HG03066 (cell line): ENCODE measurements around the gene TRPM4.
"Not testable (repeated sequence)": the region's sequence is repeated elsewhere in the genome, so short reads cannot be mapped to it uniquely, and the experiment has no call there.

Experiments
- ATAC-seq: cut with Tn5 transposase; IDR thresholded peaks from one replicate; pipeline ENCODE4 v1.9.1; 2021; ENCODE audit warnings: low read depth; ENCODE audit not compliant: unreplicated experiment

Gene TRPM4

DNA sequence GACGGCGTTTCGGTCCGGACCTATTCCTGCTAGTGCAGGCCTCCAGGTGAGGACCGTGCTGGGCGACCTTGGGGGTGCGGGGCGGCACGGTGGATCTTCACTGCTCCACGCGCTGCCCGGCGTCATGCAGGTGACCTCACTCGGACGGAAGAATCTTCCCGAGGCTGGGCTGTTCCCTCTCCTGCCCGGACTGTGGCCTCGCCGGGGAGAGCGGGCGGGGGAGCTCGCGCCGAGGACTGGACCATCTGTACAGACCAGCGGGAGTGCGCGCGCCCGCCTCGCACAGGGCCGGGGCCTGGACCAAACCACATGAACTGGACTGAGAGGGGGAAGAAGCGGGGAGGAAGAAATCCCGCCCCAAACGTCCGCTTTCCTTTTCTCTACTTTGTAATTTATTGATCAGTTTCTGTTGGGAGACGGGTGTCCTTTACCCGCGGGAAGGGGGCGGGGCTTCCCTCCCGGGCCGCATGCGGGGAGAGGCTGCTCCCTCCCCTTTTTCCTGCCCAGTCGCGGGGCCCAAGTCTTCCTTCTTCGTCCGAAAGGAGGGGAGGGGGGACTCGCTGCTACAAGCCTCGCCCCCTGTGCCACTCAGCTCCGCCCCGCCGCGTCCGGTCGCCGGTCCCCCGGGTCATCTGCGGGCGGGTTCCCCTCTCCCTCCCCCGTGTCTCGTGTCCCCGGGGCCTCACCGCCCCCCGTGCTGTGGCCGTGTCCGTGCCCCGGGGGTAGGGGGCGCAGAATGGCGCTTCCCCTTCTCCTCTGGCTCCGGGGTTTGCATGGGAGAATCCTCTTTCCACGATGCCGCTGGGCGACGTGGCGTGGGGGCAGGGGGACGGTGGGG, 7.3 kb upstream of the TRPM4 start:
- no peak for ATAC-seq

DNA sequence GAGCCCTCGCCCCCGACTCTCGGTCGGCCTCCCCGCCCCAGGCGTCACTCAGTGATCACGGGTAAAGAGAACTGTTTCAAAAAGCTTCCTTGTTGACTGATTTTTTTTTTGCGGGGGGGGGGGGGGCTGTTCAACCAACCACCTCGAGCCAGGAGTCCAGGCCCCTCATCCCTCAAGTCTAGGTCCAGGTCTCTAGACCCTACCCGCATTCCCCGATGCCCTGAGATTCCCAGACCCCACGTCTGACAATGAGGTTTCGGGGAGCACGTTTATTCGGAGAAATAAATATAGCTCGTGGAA, 6.7 kb upstream of the TRPM4 start:
- no peak for ATAC-seq

DNA sequence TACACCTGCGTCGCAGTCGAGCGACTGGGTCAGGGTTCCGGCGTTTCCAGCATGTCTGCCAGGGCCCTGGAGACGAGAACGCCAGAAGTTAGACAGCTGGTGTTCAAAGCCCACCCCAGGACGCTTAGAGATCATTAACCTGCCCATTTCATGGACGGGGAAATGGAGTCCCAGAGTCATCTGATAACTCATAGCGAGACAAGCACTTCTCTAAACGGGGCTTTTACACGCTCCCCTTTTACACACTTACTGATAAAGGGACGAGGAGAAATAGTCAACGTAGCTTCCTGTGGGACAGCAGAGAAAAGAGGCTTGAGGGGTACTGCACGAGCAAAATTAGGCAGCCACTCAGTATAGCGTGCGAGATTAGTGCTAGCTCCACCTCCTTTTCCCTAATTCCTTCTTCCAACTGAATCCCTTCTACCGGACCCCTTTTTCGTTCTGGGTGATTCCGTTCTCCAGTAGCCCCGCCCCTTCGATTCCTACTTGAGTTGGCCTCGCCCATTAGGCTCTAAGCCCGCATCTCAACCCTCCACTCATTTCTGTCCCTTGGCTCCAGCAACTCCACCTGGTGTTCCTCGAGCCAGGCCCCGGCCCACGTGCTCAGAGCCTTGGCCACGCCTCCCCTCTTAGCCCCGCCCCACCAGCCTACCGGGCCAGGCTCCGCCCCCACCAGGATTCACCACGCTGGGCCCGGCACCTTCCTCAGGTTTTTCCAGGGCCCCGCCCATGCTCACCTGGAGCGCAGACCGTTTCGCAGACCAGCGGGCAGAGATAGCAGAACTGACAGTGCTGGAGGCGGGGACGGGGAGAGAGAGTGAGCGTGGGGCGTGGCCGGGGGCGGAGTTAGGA, 6.1 kb upstream of the TRPM4 start:
- ATAC-seq = no peak

DNA sequence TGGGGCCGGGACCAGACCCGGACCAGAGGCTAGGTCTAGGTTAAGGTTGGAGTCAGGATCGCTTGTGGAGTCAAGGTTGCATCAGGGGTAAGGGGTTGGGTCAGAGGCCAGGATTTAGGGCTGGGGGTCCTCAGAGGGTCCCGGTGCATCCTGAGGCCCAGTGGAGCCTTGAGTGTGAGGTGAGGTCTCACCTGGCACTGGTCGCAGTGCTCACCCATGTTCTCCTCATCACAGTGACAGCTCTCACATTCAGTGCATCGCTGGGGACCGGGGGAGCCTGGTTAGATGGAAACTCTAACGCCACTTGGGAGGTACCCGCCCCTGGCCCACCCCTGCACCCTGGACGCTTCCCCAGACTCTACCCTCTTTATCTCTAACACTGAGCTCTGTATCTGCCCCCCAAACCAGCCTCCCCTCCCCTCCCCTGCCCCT, 5.5 kb upstream of the TRPM4 start:
- no peak for ATAC-seq

DNA sequence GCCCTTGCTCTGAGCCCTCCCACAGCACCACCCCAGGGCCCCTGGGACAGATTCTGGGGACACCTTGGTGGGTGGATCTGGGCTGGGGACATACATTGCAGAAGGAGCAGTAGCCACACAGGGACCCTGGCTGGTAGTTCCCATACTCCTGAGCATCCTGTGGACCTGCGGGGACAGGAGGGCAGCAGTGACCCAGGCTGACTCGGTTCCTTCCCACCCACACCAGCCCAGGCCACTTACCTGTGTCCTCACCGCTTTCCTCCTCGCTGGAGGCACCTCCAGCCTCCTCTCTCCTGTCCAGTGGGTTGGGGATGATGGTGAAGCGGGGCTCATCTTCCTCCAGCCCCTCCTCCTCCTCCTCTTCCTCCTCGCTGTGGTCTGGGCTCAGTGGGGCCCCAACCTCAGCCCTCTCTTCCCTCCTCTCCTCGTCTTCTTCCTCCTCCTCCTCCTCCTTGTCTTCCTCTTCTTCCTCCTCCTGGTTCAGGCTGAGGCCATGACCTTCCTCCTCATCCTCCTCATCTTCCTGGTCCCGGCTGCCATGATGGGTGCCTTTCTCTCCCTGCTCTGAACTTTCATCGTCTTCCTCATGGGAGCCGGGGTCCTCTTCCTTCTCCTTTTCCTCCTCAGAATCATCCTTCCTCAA, 4.3 kb upstream of the TRPM4 start:
- no peak for ATAC-seq

DNA sequence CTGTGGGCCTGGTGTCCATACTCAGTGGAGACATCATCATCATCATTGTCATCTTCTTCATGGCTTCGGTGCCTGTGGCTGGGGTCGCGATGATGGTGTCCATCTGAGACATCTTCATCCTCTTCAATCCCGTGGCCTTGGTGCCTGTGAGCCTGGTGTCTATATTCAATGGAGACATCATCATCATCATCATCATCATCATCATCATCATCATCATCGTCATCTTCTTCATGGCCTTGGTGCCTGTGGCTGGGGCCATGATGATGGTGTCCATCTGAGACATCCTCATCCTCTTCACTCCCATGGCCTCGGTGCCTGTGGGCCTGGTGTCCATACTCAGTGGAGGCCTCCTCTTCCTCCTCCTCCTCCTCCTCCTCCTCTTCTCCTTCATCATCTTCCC, 3.3 kb upstream of the TRPM4 start:
- no peak for ATAC-seq

DNA sequence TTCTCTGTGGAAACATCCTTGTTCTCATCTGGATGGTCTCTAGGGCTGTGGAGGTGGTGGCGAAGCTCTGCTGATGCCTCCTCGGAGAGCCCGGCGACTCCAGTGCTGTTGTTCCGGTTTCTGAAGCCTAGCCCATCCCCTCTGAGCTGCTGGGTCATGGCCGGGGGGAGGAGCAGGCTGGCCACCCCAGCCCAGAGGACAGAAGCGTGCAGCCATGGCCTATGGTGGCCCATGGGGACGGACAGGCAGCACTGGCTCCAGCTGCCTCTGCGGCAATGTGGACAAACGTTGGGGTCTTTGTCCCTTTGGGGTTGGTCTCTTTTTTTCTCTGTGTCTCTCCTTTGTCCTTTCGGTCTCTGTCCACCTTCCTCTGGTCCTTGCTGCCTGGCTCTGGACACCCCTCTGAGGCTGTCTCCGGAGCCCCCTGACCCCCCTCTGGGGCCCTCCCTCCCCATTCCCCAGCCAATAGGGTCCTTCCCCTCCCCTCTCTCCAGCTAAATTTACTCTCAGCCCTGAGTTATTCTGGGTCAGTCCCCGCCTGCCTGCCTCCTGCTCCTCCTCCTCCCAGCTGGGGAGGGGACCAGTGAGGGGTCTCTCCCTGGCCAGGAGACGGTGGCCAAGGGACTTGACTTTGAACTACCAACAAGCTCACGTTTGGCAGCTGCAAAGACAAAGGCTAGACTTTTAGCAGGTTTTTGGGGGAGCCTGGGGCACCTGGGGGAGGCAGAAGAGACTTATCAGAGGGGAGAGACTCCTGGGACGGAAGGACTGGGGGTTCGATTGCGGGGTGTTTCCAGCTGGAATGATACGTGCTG, 2.4 kb upstream of the TRPM4 start, which contains the start of gene HRC:
Gene HRC (minus strand): TSS at position 392 of the 815 bp plus-strand sequence. CDS start 159 bp downstream, at position 233.
- ATAC-seq = no peak

DNA sequence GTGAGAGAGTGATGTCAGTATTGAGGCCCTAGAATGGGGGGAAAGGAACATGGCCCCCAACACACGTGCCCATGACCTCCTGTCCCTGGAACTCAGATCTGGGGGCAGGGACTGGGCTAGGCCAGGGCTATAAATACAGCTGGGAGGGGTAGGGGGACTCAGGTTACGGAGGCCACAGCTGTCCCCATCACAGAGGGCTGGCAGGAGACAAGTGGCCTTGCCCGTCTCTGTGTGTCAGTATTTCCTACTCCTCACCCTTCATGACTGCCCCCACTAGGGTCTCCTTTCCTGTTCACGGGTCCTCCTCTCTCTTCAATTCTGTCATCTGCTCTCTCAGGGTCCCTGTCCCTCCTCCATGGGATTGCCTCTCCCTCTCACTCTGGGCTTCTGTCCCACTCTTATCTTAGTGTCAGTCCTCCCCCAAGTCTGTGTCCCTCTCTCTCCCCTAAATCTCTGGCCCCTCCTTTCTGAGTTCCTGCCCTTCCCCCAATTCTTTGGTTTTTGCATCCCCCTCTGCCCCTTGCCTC, 1.7 kb upstream of the TRPM4 start:
- no peak for ATAC-seq

- no peak for ATAC-seq
These were observed 3.0 kb downstream of the TRPM4 start for GRCh38 chr19:49160450-49161189.

GRCh38 chr19:49161987-49162386, 4.4 kb downstream of the TRPM4 start:
- ATAC-seq = no peak

GRCh38 chr19:49165111-49165750, 7.6 kb downstream of the TRPM4 start:
- ATAC-seq = no peak

GRCh38 chr19:49165865-49166301, 8.3 kb downstream of the TRPM4 start:
- ATAC-seq = no peak

DNA sequence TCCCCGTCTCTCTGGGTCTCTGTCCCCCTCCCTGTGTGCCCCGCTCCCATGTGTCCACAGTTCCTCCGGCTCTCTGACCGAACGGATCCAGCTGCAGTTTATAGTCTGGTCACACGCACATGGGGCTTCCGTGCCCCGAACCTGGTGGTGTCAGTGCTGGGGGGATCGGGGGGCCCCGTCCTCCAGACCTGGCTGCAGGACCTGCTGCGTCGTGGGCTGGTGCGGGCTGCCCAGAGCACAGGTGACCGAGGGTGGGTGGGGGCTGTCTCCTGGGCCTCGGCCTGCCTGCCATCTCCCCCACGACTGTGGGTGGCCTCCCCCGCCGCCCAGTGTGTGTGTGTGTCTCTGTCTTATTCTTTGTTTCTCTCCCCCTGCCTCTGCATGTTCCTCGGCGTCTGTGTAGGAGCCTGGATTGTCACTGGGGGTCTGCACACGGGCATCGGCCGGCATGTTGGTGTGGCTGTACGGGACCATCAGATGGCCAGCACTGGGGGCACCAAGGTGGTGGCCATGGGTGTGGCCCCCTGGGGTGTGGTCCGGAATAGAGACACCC, 10.3 kb downstream of the TRPM4 start:
- ATAC-seq = no peak

GRCh38 chr19:49168421-49168820, 10.8 kb downstream of the TRPM4 start:
- no peak for ATAC-seq

DNA sequence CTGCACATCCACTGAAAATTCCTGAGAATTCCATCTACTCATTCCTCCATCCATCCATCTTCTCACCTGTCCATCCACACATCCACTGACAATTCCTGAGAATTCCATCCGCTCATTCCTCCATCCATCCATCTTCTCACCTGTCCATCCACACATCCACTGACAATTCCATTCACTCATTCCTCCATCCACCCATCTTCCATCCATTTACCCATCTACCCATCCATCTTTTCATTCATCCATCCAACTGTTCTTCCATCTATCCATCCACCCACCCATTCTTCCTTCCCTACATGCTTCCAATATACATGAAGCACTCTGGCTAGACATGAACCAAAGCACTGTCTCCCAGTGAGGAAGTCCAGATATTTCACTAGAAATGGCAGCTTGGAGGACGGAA, 15.6 kb downstream of the TRPM4 start:
- no peak for ATAC-seq

GRCh38 chr19:49180659-49181058, 23.1 kb downstream of the TRPM4 start:
- no peak for ATAC-seq

- ATAC-seq = not testable (repeated sequence)
These were observed 24.6 kb downstream of the TRPM4 start for GRCh38 chr19:49182010-49182847.

- no peak for ATAC-seq
These were observed 25.3 kb downstream of the TRPM4 start for GRCh38 chr19:49182848-49183375.
